Head of caudate nucleus (tissue), 42 donors: ENCODE data around the gene ADCY4.

ENCODE experiments used
- DNase-seq, 42 donors: peaks; one replicate each; pipeline versions ENCODE4 v3.0.0 to v3.0.0-alpha.2; 2020 to 2021; ENCODE audit warnings: mixed read lengths in 7 of 42
- intact Hi-C: fragments of 100-400 bp; cut with DNase I; formaldehyde crosslinking; loops from one replicate; pipeline ENCODE4 v1.15.0; 2022

The ADCY4 gene

GRCh38 chr14:24325041-24325530 lies 9.8 kb downstream of the ADCY4 start:
- DNase-seq: no peak

GRCh38 chr14:24324024-24324423 lies 10.8 kb downstream of the ADCY4 start:
- no peak for DNase-seq
- intact Hi-C loops: no loop called here

More at GRCh38 chr14:24325041-24325530, 9.8 kb downstream of the ADCY4 start:
- intact Hi-C loops: no loop called here

DNA sequence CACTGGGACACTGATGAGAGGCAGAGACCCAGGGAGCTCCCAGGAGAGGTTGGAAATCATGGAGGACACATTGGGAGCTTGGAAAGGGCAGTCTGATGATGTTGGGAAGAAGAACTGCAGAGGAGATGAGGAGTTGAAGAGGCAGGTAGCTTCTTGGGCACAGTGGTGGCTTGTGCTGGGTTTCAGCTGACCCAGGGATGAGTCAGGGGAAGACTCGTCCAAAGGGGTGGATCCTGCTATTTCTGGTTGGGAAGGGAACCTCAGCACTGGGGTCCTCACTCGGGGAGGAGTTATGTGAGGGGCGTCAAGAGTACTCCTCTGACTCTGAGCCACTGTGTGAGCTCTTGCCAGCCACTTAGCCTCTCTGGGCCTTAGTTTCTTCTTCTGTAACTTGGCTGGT lies 11.5 kb downstream of the ADCY4 start:
- DNase-seq: no peak
- intact Hi-C loops: no loop called here

- intact Hi-C loops: no loop called here
- DNase-seq: no peak
These were observed 12.2 kb downstream of the ADCY4 start for GRCh38 chr14:24322672-24323071.

GRCh38 chr14:24321212-24321975 lies 13.5 kb downstream of the ADCY4 start:
- intact Hi-C loops: no loop called here
- DNase-seq: no peak

GRCh38 chr14:24317141-24317928 lies 17.5 kb downstream of the ADCY4 start:
- intact Hi-C loops: no loop called here
- DNase-seq: no peak

GRCh38 chr14:24316597-24316950 lies 18.3 kb downstream of the ADCY4 start:
- DNase-seq: peak in 1 of 42 donors; percentile 37
- intact Hi-C loops: no loop called here

- intact Hi-C loops: no loop called here
- DNase-seq: no peak
These were observed 18.9 kb downstream of the ADCY4 start for GRCh38 chr14:24315807-24316596.

DNA sequence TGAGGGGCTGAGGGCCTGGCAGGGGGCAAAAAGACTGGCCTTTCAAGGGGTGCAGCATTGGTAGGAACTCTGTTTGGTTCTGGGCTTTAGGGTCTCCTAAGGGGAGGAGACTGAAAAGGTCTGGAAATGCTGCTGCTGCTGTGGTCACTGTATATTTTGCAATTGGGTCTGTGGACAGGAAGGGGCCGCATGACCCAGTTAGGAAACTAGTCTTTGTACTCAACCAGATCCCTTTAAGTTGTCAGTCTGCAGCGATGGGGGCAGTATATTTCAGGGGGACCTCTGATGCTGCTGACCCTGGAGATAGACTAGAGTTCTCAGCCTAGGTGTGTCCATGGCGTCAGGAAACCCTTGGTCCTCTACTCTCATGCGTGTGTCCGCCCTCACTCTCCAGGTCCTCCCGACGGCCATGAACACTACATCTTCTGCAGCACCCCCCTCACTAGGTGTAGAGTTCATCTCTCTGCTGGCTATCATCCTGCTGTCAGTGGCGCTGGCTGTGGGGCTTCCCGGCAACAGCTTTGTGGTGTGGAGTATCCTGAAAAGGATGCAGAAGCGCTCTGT lies 19.5 kb downstream of the ADCY4 start:
- no peak for DNase-seq
- intact Hi-C loops: no loop called here

GRCh38 chr14:24314377-24315193 lies 20.3 kb downstream of the ADCY4 start:
- no peak for DNase-seq
- intact Hi-C loops: no loop called here

- intact Hi-C loops: no loop called here
- DNase-seq: no peak
These were observed 21.0 kb downstream of the ADCY4 start for GRCh38 chr14:24313913-24314312.

- intact Hi-C loops: no loop called here
- DNase-seq: peak in 9 of 42 donors; percentile 25 to 58 (median 41)
These were observed 21.9 kb downstream of the ADCY4 start for GRCh38 chr14:24312736-24313507.

DNA sequence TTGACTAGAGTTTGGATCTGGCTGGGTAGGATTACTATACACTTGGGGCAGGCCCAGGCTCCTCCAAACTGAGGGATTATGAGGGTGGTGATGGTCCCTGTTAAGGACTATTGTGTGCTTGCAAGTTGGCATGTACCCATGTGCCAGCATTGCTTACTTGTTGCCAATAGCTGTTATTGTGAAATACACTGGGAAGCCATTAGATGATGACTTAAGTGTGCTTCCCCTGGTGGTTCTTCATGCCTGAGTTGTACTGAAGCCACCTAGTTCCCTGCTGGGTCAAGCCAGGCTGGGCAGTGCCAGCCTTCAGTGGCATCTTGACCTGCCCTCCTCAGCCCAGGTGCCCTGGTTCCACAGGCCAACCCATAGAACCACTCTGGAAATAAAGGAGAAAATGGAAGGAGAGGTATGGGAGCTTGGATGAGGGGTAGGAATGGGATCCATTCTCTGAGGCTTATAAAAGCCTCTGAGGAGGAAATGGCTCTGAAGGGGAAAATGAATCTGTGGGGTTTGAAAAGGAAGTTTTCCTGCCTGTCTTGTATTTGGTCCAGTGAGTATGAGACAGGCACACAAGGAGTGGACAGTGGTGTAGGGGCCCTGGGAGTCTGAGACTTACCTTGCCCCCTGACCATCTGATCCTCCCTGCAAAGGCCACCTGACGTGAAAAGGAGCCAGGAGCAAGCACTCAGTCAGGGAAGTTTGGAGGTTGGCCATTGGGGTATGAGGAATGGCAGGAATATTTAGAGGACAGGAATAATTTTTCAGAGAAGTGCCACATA lies 22.8 kb downstream of the ADCY4 start:
- intact Hi-C loops: no loop called here
- no peak for DNase-seq

- peak in 41 of 42 donors; percentile 16 to 79 (median 62) for DNase-seq
- intact Hi-C loops: no loop called here
These were observed 23.9 kb downstream of the ADCY4 start, which contains the start of gene LTB4R for GRCh38 chr14:24310646-24311604. LTB4R (plus strand) TSS chr14:24311502; CDS start chr14:24315652, 4,150 bp downstream.

DNA sequence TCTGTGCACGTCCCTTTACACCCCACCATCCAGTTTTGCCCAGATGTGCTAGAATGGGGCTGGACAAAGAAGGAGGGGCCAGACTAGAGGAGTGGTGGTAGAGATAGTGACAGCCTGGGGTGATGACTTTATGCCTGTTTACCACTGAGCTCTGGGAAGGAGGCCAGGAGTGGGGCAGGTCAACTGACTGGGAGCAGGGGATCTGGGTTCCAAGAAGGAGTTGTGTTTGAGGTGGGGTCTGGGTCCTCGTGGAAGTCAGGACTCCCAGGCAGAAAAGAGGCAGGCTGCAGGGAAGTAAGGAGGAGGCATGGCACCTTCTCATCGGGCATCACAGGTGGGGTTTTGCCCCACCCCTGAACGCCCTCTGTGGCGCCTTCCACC lies 24.6 kb downstream of the ADCY4 start:
- intact Hi-C loops: no loop called here

More for the DNA sequence above, 24.6 kb downstream of the ADCY4 start:
- DNase-seq: no peak
